ENCODE results near the gene SLC46A2.

SLC46A2 gene

DNA sequence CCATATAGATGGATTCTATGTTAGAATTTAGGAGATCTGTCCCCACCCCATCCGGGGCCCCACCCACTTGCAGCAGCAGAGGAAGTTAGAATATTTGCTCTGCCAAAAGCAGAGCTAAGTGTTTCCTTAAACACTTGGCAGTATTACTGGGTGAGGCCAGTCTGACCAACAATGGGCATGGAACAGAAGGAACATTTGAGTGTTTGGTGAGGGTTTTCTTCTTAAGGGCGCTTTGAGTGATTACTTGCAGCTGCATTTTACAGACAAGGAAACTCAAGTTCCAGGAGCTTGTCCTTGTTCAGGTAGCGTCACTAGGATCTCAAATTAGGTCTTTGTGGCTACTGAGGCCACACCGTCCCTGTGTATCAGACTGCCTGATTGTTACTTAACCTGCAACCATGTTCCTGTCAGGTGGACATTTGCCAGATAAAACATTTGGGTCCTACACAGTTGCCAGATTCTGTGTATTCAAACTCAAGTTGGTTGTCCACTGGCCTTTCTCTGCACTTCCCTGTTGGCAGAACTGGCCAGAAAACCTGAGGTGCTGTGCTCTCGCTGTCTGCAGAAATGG is 59.3 kb downstream of the SLC46A2 start:
- DNase-seq, result no peak

Measured in anterior cingulate cortex (tissue), 58 donors.